Measurements from ENCODE around the gene MCC. TPM values are rescaled to one million over a fixed set of nuclear protein-coding genes. Genes with fewer than 3 reads are reported as not detected.

MCC gene
- total RNA-seq, 6 donors from 2014 or later, result 12.1 to 67.1 (median 21.3) TPM

DNA sequence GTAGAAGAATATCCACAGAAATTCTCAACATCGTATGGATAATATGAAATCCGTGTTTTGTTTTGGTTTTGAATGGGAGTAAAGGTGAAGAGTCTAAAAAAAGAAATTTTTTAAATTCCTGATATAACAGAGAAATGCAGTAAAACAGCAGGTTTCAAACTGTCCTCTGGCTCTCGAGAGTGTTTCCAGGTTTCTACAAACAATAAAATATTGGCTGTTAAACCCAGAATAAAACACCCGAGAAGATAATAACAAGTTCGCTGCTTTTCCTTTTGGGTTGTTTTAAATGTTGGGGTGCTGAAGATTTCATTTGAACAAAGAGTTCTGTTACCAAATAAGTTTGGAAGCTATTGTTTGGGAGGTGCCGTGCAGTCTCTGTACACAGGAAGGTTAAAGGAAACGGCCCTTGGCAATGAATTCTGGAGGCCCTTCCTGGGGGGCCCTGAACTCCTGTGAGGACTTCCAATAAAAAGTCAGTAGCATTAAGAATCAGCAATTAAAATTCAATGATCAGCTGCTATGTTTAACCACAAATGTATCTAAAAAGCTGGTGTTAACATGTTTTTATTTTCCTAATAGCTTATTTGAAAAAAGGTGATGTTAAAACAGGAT, 269.2 kb downstream of the MCC start:
- WGBS, 2 donors, result 60 to 62% methylated on average over 7 of the region's 7 CpGs
- no peak overlapping the region for H3K4me3 ChIP-seq
- ATAC-seq (ENCODE audit: low FRiP score in 2 of 2), result no peak

DNA sequence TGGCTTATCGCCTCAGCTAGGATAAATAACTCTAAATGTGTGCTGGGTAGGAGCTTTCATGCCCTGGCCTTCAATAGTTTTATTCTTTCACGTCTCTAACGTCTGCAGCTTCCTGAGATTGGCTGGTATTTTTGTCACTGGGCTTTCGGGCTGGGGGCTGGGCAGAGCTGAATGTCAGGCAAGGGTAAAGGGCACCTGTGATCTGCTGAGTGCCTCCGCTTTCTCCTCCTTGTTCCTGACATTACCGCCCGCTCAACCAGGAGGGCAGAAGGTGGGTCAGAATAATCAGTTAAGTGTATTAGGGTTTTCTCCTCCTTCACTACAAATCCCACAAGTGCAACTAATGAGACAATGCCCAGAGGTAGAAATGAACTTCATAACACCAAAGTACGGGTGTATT, 270.1 kb downstream of the MCC start:
- Histone ChIP-seq H3K27me3 (no peaks in the 10 kb centered on the region), H3K4me1 (peaks cover 0 to 22% (median 8%) of the 10 kb centered on the region in 4 donors), H3K4me3 (no peak overlapping the region), H3K27ac (peak overlapping the region in 3 of 4 donors; percentile 24 to 82 (median 24)), H3K9me3 (no peaks in the 10 kb centered on the region), H3K36me3 (no peaks in the 10 kb centered on the region)
- TF ChIP-seq POLR2AphosphoS5 (IDR thresholded peaks at IDR 0.05) (no peak), POLR2A (IDR thresholded peaks at IDR 0.05) (no peak), EP300 (IDR thresholded peaks at IDR 0.05) (no peak)
- TF ChIP-seq, protein P1, sequence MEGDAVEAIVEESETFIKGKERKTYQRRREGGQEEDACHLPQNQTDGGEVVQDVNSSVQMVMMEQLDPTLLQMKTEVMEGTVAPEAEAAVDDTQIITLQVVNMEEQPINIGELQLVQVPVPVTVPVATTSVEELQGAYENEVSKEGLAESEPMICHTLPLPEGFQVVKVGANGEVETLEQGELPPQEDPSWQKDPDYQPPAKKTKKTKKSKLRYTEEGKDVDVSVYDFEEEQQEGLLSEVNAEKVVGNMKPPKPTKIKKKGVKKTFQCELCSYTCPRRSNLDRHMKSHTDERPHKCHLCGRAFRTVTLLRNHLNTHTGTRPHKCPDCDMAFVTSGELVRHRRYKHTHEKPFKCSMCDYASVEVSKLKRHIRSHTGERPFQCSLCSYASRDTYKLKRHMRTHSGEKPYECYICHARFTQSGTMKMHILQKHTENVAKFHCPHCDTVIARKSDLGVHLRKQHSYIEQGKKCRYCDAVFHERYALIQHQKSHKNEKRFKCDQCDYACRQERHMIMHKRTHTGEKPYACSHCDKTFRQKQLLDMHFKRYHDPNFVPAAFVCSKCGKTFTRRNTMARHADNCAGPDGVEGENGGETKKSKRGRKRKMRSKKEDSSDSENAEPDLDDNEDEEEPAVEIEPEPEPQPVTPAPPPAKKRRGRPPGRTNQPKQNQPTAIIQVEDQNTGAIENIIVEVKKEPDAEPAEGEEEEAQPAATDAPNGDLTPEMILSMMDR (IDR thresholded peaks at IDR 0.05), result no peak
- WGBS, 2 donors, result 67% methylated on average over 8 of the region's 8 CpGs
- ATAC-seq (ENCODE audit: low FRiP score in 2 of 2) (no peak), DNase-seq (no peak)

More for the DNA sequence above, 269.2 kb downstream of the MCC start:
- Histone ChIP-seq H3K27me3 (no peaks in the 10 kb centered on the region), H3K9me3 (no peaks in the 10 kb centered on the region), H3K27ac (peak overlapping the region in 2 of 4 donors; percentile 50 to 82), H3K4me1 (peaks cover 0 to 22% (median 10%) of the 10 kb centered on the region in 4 donors), H3K36me3 (no peaks in the 10 kb centered on the region)
- TF ChIP-seq, protein P1 (IDR thresholded peaks at IDR 0.05), result no peak
- no peak for TF ChIP-seq POLR2A (IDR thresholded peaks at IDR 0.05)
- DNase-seq, result no peak

DNA sequence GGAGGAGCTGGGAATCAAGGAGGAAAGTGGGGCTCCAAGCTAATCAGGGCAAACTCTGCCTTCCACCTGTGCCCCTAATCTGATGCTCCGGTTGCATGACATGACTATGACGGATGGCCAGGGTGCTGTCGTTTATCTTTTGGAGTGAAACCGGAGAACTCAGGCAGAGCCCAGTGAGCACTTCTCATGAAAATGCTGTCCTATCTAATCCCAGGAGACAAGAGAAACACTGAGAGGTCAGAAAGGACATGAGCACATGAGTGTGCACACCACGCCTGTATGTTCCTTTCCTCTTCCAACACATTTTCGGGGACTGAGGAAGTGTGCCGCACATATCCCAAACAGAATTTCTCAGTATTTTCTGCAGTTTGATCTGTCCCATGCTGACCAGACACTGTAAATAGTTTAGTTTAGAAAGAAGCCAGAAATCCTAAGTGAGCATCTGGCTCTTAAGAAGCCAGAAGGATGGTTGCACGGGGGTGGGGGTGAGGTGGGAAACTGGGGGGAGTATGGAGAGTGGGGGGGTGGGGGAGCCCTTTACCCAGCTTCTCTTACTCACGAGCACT, 270.6 kb downstream of the MCC start:
- Histone ChIP-seq H3K36me3 (no peaks in the 10 kb centered on the region), H3K9me3 (no peaks in the 10 kb centered on the region), H3K27ac (peak overlapping the region in 3 of 4 donors; percentile 24 to 82 (median 24)), H3K27me3 (no peaks in the 10 kb centered on the region), H3K4me1 (peaks cover 0 to 19% (median 8%) of the 10 kb centered on the region in 4 donors), H3K4me3 (no peak overlapping the region)
- ATAC-seq (ENCODE audit: low FRiP score in 2 of 2), result no peak
- TF ChIP-seq, protein P1 (IDR thresholded peaks at IDR 0.05), result no peak
- peak in 1 of 2 donors; percentile 21 for TF ChIP-seq POLR2AphosphoS5 (IDR thresholded peaks at IDR 0.05)
- 69 to 76% methylated on average over 9 of the region's 9 CpGs for WGBS, 2 donors
- DNase-seq, result no peak

DNA sequence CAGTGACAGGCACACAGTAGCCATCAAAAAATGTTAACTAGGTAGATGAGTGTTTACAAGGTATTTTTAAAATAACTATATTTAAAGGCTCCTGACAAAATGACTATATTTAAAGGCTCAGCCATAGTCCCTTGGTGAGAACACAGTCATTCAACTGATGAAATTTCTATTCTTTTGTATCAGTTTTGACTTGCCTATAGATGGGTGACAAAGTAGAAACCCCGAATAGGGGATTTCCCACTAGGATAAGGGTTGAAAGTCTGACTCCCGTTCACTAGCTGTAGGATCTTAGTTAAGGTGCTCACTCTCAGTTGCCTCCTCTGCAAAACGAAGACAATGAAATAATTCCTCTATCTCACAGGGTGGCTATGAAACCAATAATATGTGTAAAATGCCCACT, 271.7 kb downstream of the MCC start:
- Histone ChIP-seq H3K4me1 (peaks cover 5 to 19% (median 8%) of the 10 kb centered on the region in 4 donors), H3K9me3 (no peaks in the 10 kb centered on the region), H3K4me3 (no peak overlapping the region), H3K27ac (no peak overlapping the region), H3K27me3 (no peaks in the 10 kb centered on the region), H3K36me3 (no peaks in the 10 kb centered on the region)
- no peak for DNase-seq
- ATAC-seq (ENCODE audit: low FRiP score in 2 of 2), result no peak
- TF ChIP-seq POLR2AphosphoS5 (IDR thresholded peaks at IDR 0.05), result no peak
- WGBS, 2 donors, result 90 to 95% methylated on average over 3 of the region's 3 CpGs

GRCh38 chr5:113215401-113216060, 272.7 kb downstream of the MCC start:
- peak in 1 of 2 donors; percentile 16 for DNase-seq
- Histone ChIP-seq H3K4me3 (no peak overlapping the region), H3K4me1 (peaks cover 0 to 10% (median 7%) of the 10 kb centered on the region in 4 donors), H3K36me3 (no peaks in the 10 kb centered on the region), H3K27ac (no peak overlapping the region), H3K27me3 (no peaks in the 10 kb centered on the region), H3K9me3 (no peaks in the 10 kb centered on the region)
- ATAC-seq (ENCODE audit: low FRiP score in 2 of 2), result no peak
- TF ChIP-seq EP300 (IDR thresholded peaks at IDR 0.05), result no peak
- TF ChIP-seq POLR2A (IDR thresholded peaks at IDR 0.05), result no peak
- no peak for TF ChIP-seq POLR2AphosphoS5 (IDR thresholded peaks at IDR 0.05)
- TF ChIP-seq, protein P1 (IDR thresholded peaks at IDR 0.05), result no peak
- WGBS, 2 donors, result 92 to 97% methylated on average over 9 of the region's 9 CpGs

Measured in upper lobe of left lung (tissue), 6 donors.